Loucy (cell line): ENCODE results near the gene RNF40.

Source experiments
- EZH2phosphoT487 ChIP-seq: fragments of 200-600 bp; IDR thresholded peaks from 2 replicates; pipeline ENCODE4 v1.6.1; 2018; ENCODE audit warnings: antibody characterized with exemption, mild to moderate bottlenecking, moderate library complexity, borderline replicate concordance
- TF ChIP-seq, protein P1 (sequence below): fragments of 200-600 bp; sonication (generic); conservative IDR thresholded peaks from 2 replicates; pipeline ENCODE4 v1.5.1; 2014; ENCODE audit warnings: mild to moderate bottlenecking, antibody characterized with exemption, low read length

DNA sequence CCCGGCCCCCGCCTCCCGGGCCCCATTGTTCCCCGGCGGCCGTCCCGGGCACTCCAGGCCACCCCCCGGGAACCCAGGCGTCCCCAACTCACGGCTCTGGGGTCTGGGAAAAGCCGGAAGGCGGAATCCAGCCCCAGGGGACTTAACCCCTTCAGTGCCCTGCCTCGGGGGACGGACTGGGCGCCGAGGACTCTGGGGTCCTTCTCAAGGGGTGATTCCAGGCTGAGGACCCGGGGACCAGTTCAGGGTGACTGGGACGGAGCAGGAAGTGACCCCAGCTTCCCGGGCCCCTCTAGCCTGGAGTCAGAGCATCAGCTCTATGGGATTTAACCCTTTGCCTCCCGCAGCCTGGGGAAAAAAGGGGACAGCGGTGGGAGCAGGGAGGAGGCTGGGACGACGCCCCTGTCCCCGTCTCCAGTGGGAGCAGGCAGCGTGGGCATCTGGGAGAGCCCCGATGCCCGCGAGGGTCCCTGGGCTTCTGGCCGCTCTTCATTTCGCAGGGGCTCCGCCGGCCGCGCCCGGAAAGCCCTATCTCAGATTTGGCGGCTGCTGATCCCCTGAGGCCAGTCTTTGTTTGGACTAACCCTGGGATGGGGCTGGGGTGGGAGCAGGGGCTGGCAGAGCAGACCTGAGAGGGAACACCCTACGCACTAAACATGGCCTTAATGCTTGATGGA, 25.0 kb downstream of the RNF40 start, which contains the start of gene ZNF629:
- TF ChIP-seq, protein P1, sequence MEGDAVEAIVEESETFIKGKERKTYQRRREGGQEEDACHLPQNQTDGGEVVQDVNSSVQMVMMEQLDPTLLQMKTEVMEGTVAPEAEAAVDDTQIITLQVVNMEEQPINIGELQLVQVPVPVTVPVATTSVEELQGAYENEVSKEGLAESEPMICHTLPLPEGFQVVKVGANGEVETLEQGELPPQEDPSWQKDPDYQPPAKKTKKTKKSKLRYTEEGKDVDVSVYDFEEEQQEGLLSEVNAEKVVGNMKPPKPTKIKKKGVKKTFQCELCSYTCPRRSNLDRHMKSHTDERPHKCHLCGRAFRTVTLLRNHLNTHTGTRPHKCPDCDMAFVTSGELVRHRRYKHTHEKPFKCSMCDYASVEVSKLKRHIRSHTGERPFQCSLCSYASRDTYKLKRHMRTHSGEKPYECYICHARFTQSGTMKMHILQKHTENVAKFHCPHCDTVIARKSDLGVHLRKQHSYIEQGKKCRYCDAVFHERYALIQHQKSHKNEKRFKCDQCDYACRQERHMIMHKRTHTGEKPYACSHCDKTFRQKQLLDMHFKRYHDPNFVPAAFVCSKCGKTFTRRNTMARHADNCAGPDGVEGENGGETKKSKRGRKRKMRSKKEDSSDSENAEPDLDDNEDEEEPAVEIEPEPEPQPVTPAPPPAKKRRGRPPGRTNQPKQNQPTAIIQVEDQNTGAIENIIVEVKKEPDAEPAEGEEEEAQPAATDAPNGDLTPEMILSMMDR, result no peak
- TF ChIP-seq EZH2phosphoT487, result no peak
